ENCODE measurements around the gene NFAM1. TPM values are rescaled to one million over a fixed set of nuclear protein-coding genes. Genes with fewer than 3 reads are reported as not detected.

NFAM1 gene
- polyA plus RNA-seq, 3 donors = 0.72 to 0.96 (median 0.75) TPM

DNA sequence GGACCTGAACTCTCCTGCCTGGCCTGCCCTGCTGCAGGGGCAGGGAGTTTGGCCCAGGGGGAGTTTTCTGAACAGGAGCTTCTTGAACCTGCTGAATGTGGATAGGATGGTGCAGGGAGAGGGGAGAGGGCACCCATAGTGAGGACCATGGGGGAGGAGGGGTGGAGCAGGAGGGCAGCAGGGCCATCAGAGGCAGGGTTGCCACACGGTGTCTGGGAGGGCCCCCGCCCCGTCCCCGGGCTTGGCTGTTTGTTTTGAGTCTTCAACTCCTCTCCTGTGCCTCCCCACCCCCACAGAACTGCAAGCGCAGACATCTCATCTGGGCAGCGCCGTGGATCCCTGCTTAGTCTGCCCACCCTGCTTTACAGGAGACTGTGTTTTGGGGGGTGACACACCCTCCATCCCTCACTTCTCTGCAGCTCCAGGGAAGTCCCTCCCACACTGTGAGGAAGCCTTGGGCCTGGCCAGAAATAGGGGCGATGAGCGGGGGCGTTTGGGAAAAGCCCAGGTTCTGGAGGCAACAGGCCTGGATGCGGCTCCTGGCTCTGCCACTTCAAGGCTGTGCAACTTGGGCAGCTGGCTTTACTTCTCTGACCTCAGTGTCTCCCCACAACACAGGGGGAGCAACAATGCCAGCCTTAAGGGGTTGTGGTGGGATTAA, 14.4 kb downstream of the NFAM1 start:
- DNase-seq (ENCODE audit: low read depth in 3 of 3, low spot score in 2 of 3) = no peak

DNA sequence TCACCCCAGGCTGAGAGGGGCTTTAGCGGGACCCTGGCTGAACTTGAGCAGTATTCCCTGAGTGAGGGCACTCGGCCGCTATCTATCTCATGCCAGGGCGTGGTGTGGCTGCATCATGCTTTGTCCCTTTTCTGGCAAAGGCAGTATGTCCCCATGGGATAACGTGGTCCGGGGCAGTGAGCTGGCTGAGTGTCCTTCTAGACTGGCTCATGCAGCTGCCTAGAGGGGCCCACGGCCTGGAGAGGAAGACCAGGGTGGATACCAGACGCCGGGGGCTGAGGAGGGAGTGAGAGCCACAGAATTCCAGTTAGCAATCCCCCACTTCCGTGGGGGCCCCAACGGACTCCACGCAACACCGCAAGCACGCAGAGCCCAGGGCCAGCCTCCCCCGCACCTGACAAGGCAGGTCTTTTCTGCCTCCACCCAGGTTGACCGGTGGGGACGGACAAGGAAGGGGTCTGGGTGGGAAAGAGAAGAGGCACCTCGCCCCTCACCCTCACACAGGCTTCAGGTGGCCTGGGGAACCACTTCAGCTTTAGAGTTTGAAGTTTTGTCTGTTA, 15.5 kb downstream of the NFAM1 start:
- DNase-seq (ENCODE audit: low read depth in 3 of 3, low spot score in 2 of 3) = no peak

DNA sequence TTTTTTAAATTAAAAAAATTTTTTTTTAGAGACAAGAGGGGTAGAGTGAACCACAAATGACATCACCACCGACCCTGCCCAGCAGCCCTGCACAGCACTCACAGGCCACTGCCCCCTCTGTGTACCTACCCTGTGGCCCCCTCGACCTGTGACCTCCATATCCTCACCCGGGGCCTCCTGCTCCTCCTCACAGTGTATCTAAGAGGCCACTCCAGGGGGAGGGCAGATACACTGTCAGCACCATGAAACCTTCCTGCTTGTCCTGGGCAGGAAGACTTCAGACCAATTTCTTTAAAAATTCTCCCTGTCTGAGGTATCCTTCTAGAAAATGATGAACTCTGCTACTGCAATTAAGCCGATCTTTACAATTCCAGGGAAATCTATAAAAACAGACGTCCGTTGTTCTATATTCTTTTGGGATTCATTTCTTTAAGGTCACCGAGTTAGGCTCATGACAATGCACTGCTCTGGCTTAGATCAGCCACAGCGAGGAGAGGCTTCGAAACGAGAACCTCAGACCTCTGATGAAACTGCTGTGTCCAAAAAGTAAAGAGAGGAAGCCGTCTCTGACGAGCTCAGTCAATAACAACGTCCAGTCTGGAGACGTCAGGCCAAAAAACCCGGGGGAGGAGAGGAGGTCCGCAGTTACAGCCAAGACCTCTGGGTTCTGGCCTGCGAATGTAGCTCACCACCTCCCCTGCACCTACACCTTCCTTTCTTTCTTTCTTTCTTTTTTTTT, 17.5 kb downstream of the NFAM1 start:
- DNase-seq (ENCODE audit: low read depth in 3 of 3, low spot score in 2 of 3) = no peak

- no peak for DNase-seq (ENCODE audit: low read depth in 3 of 3, low spot score in 2 of 3)
Observed at GRCh38 chr22:42414021-42414420, 18.2 kb downstream of the NFAM1 start.

DNA sequence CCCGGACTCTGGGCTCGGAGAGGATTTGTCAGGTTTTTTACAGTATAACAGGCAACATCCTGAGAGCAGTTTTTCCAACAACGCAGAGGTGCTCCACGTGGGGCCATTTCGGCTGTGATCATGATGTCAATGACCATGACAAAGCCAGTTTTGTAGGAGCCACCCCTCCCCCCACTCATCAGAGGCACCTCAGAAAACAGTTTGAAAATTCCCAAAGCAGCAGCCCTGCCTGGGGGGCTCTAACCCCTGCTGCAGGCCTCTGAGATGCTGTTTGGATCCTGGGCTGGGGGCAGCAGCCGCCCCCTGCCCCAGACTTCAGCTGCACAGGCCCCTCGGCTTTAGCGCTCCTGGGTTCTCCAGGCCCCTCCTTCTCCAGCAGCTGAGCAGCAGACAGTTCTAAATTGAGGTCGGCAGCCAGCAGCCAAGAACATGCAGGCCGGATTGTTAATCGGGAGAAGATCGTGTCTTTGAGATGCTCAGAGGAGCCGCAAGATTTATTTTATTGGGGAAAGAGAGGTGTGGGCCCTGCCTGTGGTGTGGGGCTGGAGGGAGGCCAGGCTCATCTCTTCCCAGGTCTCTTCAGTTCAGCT, 19.4 kb downstream of the NFAM1 start:
- no peak for DNase-seq (ENCODE audit: low read depth in 3 of 3, low spot score in 2 of 3)

GRCh38 chr22:42410708-42411107, 21.5 kb downstream of the NFAM1 start:
- DNase-seq (ENCODE audit: low read depth in 3 of 3, low spot score in 2 of 3) = no peak

DNA sequence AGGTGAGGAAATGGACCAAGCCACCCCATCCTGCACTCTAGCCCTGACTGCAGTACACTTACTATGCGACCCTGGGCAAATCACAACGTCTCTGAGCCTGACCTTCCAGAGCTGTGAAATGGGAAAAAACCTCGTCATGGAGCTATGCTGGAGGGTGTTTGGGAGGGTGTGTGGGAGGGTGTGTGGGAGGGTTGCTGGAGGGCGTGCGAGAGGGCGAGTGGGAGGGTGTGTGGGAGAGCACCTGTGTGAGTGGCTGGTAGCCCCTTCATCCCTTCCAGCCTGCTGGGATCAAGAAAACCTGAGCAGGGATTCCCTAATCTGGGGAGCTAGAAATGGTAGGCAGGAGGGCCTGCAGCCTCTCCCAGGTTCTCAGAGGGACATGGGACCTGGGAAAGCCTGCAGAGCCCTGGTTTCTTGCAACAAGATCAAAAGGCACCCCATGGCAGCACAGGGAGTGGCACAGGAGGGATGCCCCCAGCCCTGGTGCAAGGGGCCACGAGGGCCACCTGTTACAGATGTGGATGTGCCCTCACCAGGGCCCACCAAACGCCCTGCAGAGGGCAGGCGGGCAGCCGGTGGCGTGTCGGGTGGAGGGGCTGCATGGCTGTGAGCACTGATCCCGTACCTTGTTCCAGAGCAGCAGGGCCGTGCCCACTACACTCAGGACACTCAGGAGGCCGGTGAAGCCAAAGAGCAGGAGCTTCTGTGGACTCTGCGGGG, 23.2 kb downstream of the NFAM1 start:
- no peak for DNase-seq (ENCODE audit: low read depth in 3 of 3, low spot score in 2 of 3)

DNA sequence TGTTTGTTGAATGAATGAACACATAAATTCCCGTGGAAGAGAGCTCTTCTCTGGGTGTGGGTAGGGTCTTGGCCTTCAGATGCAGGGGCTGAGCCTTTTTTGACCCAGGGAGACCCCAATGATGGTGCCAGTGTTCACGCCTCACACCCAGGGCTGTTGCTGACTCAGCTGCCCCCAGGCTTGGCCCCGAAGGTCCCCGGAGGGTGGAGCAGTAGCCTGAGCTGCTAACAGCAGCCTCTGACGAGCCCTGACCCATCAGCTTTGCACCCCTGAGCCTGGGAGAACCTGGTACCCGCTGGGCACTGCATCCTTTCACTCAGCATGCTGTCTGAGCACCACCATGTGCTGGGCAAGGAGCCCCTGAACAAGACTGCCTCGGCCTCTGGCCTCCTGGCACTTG, 23.9 kb downstream of the NFAM1 start:
- DNase-seq (ENCODE audit: low read depth in 3 of 3, low spot score in 2 of 3) = no peak

GRCh38 chr22:42404266-42404665, 27.9 kb downstream of the NFAM1 start:
- no peak for DNase-seq (ENCODE audit: low read depth in 3 of 3, low spot score in 2 of 3)

DNA sequence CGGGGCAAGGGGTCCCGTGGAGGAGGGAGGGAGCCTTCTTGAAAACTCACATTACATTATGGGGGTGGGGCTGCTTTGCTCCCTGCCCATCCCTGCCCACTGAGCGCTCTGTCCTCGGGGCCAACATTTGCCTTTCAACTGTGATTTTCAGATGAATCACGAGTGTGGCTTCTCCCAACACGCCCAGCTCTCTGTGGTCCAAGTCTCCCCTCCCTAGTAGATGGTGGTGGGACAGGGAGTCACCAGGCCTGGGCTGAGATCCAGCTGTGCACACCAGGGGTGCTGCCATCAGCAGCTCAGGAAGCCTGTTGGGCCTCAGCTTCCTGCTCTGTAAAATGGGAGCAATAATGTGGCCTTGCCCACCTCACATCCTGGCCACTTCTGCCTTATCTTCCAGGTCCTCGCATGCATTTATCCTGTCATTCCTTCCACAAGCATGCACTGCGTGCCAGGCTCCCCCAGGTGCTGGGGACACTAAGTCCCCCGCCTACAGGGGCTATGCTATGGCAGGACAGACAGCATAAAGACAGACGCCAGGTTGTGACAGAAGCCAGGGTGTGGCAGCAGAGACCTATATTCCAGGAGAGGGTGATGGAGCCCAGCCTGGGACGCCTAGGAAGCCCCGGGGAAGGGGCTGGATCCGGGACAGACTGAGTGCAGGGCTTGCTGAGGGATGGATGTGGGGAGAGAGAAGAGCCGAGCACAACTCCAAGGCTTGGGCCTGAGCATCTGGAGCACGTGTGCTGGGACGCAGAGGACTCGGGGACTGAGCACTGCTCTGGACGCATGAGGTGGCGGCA, 30.5 kb downstream of the NFAM1 start:
- DNase-seq (ENCODE audit: low read depth in 3 of 3, low spot score in 2 of 3) = no peak

DNA sequence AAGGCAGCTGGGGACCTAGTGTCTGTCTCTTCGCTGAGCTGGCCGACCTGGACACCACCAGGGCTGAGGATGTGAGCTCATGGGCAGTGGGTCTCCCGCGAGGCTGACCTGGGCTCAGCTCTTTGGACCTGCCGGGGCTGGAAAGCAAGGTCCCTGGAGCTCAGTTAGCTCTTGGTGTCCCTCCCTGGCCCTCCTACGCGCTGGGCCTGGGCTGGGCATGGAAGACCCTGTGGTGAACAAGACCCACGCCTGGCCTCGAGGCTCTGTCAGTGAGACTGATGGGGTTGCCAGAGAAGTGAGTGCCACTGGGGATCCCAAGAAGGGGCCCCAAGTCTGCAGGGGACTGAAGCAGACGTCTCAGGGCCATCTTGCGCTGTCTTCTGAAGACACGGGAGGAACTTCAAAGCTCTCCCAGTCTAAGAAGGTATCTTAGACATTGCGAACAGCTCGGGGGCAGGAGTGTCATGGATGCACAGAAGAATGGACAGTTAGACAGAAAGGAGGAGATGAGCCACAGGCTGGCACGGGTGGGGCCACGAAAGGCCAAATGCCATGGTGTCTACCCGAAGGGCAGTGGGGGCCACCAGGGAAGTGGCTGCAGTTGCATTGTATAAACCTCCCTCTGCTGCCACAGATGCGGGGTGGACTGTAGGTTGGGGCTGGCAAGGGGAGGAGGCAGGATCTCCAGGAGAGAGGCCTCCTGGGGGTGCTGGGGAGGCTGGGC, 31.2 kb downstream of the NFAM1 start:
- no peak for DNase-seq (ENCODE audit: low read depth in 3 of 3, low spot score in 2 of 3)

DNA sequence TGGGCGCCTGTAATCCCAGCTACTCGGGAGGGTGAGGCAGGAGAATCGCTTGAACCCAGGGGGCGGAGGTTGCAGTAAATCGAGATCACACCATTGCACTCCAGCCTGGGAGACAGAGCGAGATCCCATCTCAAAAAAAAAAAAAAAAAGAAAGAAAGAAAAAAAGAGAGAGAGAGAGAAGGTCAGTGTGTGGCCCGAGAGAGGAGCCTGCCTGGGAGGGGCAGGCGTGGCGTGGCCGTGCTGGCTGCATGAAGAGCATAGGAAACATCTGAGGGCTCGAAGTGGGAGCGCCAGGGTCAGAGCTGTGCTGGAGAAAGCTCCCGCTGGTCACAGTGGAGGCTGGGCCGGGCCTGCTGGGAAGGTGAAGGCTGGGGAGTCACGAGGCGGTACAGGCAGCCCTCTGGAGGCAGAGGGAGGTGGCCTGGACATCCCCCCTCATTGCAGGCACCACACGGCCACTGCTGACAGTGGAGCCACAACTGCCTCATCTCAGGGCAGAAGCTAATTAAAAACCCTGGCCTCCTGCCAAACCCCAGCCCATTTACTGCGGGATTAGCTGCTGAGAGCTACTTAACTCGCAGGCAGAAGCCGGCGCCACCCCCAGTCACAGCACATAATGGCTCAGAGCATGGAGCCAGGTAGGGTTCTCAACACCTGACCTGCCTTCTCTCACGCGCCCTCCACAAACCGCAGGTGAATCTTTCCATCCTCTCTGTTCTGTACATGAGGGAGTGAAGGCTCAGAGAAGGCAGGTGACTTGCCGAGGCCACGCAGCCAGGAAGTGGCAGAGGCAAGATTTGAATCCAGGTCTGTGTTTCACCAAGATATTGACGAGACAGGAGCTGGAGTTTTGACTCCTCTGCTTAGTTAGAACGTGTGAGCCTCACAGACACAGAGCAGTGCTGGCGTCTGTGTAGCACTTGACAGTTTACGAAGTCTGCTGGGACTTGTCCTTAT, 32.6 kb downstream of the NFAM1 start:
- DNase-seq (ENCODE audit: low read depth in 3 of 3, low spot score in 2 of 3) = no peak

DNA sequence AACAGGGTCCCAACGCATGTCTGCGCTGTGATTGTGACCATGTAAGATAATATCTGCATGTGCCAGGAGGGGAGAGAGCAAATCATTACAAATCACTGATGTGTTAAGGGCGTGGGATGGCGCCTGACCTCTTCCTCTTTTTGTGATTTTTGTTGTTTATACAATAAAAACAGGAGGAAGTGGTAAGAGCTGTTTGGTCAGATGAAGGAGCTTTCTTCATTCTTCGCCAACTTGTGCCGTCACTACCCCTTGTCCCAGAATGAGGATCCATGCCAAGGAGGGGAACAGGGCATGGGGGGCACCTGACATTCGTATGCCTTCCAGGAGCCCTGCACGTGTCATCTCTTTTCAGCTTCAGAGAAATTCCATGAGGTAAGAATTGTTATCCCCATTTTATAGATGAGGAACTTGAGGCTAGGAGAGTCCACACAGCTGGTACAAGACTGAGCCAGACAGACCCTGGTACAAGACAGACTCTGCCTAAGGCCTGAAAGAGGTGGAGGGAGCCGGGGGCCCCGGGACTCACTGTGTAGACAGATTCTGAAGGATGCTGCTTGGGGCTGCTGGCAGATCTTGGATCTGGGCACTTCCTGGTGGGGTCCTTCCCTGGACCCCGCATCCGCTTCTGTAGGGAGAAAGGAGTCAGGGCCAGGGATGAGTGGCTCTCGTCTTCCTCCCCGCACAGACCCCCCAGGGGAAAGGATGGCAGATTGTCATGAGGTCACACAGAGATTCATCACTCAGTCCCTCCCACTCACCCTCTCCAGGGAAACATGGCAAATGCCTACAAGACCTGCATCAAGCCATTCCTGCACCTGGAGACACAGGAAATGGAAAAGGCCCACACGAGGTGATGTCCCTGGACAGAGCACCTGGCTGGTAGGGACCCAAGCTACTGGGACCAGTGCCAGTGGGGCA, 34.6 kb downstream of the NFAM1 start:
- no peak for DNase-seq (ENCODE audit: low read depth in 3 of 3, low spot score in 2 of 3)

- DNase-seq (ENCODE audit: low read depth in 3 of 3, low spot score in 2 of 3) = no peak
Observed at GRCh38 chr22:42396621-42397331, 35.4 kb downstream of the NFAM1 start.

DNA sequence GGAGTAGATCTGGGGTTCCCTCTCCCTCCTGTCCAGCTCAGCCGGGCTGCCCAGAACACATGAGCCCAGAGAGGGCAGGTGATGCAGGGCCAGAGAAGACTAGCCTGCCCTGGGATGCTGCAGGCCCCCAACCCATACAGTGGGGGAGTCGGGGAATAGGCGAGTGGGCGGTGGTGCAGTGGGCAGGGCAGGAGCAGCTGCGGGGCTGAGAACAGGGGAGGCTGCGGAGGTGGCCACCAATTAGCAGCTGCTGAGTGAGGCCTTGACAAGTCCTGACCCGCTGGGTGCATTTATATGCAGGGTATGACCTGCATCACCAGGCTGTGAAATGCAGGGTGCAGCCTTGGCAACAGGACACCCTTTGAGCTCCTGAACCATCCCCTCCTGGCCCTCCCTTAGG, 43.1 kb downstream of the NFAM1 start:
- no peak for DNase-seq (ENCODE audit: low read depth in 3 of 3, low spot score in 2 of 3)

GRCh38 chr22:42388130-42388797, 43.9 kb downstream of the NFAM1 start:
- DNase-seq (ENCODE audit: low read depth in 3 of 3, low spot score in 2 of 3) = no peak

Measured in right renal cortex interstitium (tissue), 3 donors.